DMS153 treated with DMSO at 0.1 percent for 48 hours (cell line): ENCODE results near the gene UBTD2.
"Not testable (repeated sequence)": the region's sequence is repeated elsewhere in the genome, so short reads cannot be mapped to it uniquely, and the experiment has no call there.

Experiments used
- DNase-seq: peaks from one replicate; lab custom pipeline; 2025; ENCODE audit not compliant: unreplicated experiment; lab: John Stamatoyannopoulos, UW

Gene UBTD2

GRCh38 chr5:172252501-172252900 lies 31.1 kb downstream of the UBTD2 start:
- no peak for DNase-seq

DNA sequence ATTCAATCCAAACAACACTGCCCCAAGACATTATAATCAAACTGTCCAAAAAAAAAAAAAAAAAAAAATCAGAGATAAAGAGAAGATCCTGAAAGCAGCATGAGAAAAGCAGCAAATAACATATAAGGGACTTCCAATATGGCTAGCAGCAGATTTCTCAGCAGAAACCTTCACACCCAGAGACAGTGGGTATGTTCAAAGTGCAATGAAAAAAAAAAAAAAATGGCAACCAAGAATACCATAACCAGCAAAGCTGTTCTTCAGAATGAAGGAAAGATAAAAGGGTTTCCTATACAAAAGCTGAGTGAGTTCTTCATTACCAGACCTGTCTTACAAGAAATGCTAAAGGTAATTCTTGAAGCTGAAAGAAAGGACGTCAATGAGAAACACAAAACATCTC lies 32.1 kb downstream of the UBTD2 start:
- no peak for DNase-seq

DNA sequence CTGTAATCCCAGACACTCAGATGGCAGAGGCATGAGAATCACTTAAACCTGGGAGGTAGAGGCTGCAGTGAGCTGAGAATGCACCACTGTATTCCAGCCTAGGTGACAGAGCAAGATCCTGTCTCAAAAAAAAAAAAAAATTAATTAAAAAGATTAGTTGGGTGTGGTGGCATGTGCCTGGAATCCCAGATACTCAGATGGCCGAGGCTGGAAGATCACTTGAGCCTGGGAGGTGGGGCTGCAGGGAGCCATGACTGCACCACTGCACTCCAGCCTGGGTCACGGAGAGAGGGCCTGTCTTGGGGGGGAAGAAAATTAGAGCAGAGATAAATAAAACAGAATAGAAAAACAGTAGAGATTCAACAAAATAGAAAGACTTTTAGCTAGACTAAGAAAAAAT lies 34.9 kb downstream of the UBTD2 start:
- no peak for DNase-seq

GRCh38 chr5:172245703-172246125 lies 37.9 kb downstream of the UBTD2 start:
- DNase-seq, result no peak

- DNase-seq, result no peak
These were observed 38.5 kb downstream of the UBTD2 start for GRCh38 chr5:172245046-172245445.

DNA sequence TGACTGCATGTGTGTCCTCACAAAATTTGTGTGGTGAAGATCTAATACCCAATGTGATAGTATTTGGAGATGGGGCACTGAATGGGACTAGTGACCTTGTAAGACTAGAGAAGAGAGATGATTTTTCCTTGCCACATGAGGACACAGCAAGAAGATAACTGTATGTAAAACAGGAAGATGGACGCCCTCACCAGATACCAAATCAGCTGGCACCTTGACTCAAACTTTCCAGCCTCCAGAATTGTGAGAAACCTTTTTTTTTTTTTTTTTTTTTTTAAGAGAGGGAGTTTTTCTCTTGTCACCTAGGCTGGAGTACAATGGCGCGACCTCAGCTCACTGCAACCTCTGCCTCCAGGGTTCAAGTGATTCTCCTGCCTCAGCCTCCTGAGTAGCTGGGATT lies 40.3 kb downstream of the UBTD2 start:
- DNase-seq, result no peak

- DNase-seq, result no peak
These were observed 45.2 kb downstream of the UBTD2 start for GRCh38 chr5:172238334-172238733.

- DNase-seq, result no peak
These were observed 47.5 kb downstream of the UBTD2 start for GRCh38 chr5:172235827-172236736.

GRCh38 chr5:172235132-172235780 lies 48.3 kb downstream of the UBTD2 start:
- DNase-seq, result no peak

GRCh38 chr5:172234031-172234430 lies 49.5 kb downstream of the UBTD2 start:
- no peak for DNase-seq

DNA sequence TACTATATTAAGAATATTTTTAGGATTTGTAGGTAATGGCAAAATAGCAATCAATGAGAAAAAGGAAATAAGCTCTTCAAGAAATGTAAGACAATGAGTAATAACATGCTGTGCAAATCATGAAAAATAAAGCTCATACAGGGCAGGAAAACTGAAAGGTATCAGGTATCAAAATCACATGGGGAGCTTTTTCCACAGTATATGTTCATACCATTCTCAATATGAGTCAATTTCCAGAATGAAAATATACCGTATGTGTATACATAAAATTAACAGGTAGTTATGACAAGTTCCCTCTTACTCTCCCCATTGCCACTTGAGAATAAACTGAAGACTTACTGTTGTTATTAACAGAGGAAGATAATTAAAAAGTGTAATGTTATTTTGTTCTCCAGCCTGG lies 53.7 kb downstream of the UBTD2 start:
- no peak for DNase-seq

GRCh38 chr5:172224996-172225395 lies 58.6 kb downstream of the UBTD2 start:
- no peak for DNase-seq

DNA sequence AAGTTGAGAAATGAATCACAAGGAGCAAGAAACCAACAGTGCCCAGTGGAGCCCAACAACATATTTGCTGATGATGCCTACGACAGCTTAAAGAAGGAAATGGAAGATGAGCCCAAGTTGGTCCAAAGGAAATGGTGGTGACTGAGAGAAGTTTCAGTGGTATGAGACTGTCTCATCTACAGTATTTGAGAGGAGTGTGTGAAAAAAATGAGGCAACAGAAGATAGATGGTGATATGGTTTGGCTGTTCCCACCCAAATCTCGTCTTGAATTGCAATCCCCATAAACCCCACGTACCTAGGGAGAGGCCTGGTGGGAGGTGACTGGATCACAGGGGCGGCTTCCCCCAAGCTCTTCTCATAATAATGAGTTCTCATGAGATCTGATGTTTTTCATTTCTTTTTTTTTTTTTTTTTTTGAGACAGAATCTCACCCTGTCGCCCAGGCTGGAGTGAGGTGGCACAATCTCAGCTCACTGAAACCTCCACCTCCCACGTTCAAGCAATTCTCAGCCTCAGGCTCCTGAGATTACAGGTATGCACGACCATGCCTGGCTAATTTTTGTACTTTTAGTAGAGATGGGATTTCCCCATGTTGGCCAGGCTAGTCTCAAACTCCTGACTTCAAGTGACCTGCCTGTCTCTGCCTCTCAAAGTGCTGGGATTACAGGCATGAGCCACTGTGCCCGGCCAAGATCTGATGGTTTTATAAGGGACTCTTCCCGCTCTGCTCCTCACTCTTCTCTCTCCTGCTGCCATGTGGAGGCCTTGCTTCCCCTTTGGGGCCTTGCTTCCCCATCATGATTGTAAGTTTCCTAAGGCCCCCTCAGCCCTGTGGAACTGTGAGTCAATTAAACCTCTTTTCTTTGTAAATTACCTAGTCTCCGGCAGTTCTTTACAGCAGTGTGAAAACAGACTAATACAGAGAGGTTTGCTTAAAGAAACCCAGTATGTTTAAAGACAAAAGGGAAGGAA lies 59.4 kb downstream of the UBTD2 start:
- DNase-seq, result no peak

GRCh38 chr5:172219296-172219695 lies 64.3 kb downstream of the UBTD2 start:
- DNase-seq, result no peak

GRCh38 chr5:172216345-172216744 lies 67.2 kb downstream of the UBTD2 start:
- no peak for DNase-seq

DNA sequence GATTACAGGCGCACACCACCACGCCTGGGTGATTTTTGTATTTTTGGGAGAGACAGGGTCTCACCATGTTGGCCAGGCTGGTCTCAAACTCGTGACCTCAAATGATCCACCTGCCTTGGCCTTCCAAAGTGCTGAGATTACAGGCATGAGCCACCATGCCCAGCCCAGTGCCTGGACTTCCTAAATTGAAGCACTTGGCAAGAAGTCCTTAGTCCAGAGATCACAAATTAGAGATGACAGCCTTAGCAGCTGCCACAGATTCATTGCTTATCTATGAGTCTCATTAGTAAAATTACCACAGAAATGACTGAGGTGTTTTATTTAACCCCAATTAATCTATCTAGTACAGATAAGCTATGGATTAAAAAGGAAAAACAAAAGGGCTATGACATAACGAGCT lies 70.4 kb downstream of the UBTD2 start:
- DNase-seq, result no peak

- DNase-seq, result no peak
These were observed 71.9 kb downstream of the UBTD2 start for GRCh38 chr5:172211676-172212075.

- no peak for DNase-seq
These were observed 73.8 kb downstream of the UBTD2 start for GRCh38 chr5:172209714-172210113.

- no peak for DNase-seq
These were observed 76.1 kb downstream of the UBTD2 start for GRCh38 chr5:172207511-172207910.

DNA sequence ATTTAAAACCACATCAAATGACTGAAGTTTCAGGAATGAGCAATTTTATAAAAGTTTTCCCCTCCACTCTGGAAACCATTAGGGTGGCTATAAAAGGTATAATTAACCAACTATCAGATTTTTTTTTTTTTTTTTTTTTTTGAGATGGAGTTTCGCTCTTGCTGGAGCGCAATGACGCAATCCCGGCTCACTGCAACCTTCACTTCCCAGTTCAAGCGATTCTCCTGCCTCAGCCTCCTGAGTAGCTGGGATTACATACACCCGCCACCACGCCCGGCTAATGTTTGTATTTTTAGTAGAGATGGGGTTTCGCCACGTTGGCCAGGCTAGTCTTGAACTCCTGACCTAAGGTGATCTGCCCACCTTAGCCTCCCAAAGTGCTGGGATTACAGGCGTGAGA lies 77.6 kb downstream of the UBTD2 start:
- DNase-seq, result not testable (repeated sequence)

DNA sequence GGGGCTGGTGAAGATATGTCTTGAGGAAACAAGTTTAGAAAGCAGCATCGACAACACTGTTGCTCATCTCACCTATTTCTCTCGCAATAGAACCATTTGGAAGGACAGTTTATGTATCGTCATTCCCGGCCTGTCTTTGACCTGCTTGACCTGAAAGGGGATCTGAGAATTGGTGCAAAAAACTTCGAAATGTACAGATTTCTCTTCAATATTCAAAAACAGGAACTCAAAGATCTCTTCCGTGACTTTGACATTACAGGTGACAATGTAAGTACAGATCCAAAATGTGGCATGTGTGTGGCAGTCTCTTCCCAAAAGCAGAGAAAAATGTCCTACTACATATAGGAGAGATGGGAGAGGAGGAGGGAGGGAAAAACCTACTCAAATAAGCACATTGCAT lies 83.1 kb downstream of the UBTD2 start:
- no peak for DNase-seq
